Vagina (tissue), 2 donors: ENCODE measurements around the gene SMARCA4. TPM values are rescaled to one million over a fixed set of nuclear protein-coding genes. Genes with fewer than 3 reads are reported as not detected.

Source experiments
- DNase-seq, 2 donors: peaks; one replicate each; pipeline ENCODE4 v3.0.0-alpha.2; 2017; ENCODE audit errors: extremely low spot score in 2 of 2
- H3K27ac ChIP-seq: fragments of 200-600 bp; sonication (generic); one replicate; pipeline ENCODE4 v1.5.1; 2019
- H3K27me3 ChIP-seq: fragments of 200-600 bp; sonication (generic); one replicate; pipeline ENCODE4 v1.5.1; 2019
- H3K36me3 ChIP-seq, 2 donors: fragments of 200-600 bp; sonication (generic); one replicate each; pipeline ENCODE4 v1.5.1; 2017 to 2019
- H3K4me1 ChIP-seq: fragments of 200-600 bp; sonication (generic); one replicate; pipeline ENCODE4 v1.5.1; 2019
- H3K4me3 ChIP-seq, 2 donors: fragments of 200-600 bp; sonication (generic); 1 replicate in 1 of 2; 2 replicates in 1 of 2; pipeline ENCODE4 v1.5.1; 2016 to 2019
- H3K9me3 ChIP-seq: fragments of 200-600 bp; sonication (generic); one replicate; pipeline ENCODE4 v1.5.1; 2019
- CTCF ChIP-seq, 3 experiments: fragments of 450-650 bp in 2 of 3; fragments of 200-600 bp in 1 of 3; sonication (generic) in 1 of 3; IDR thresholded peaks; one replicate each; pipeline ENCODE4 v1.5.1; 2017 to 2019; ENCODE audit warnings: antibody characterized with exemption in 3 of 3, mild to moderate bottlenecking in 2 of 3, moderate library complexity in 2 of 3
- POLR2A ChIP-seq, 2 donors: fragments of 450-650 bp; IDR thresholded peaks; one replicate each; pipeline ENCODE4 v1.6.1; 2017; ENCODE audit warnings: antibody characterized with exemption in 2 of 2, mild to moderate bottlenecking in 2 of 2, moderate library complexity in 2 of 2
- POLR2AphosphoS5 ChIP-seq, 2 donors: sonication (generic); formaldehyde crosslinking; IDR thresholded peaks; one replicate each; pipeline ENCODE4 v1.9.0; 2017; ENCODE audit warnings: antibody characterized with exemption in 2 of 2, mild to moderate bottlenecking in 2 of 2, low read depth in 1 of 2; ENCODE audit not compliant: insufficient read depth in 1 of 2
- intact Hi-C: fragments of 100-400 bp; cut with DNase I; formaldehyde crosslinking; loops from one replicate; pipeline ENCODE4 v1.15.1; 2023
- total RNA-seq: library from RNA; depleted of rRNA; stranded (reverse); fragments of >200 nt; gene quantifications from one replicate; pipeline ENCODE4 v1.2.3, GENCODE V29; 2016

SMARCA4 gene
- total RNA-seq, 1 donor from 2014 or later = 90.4 TPM

- no peaks in the 10 kb centered on the region for H3K27me3 ChIP-seq
- H3K9me3 ChIP-seq = no peaks in the 10 kb centered on the region
- intact Hi-C loops = no loop called here
- no peak overlapping the region for H3K4me3 ChIP-seq
- H3K4me1 ChIP-seq = no peaks in the 10 kb centered on the region
- no peak for DNase-seq
- TF ChIP-seq POLR2AphosphoS5 (IDR thresholded peaks at IDR 0.05; ENCODE audit: insufficient read depth in 1 of 2, low read depth in 1 of 2) = no peak
- no peak for TF ChIP-seq CTCF (IDR thresholded peaks at IDR 0.05)
- no peak for TF ChIP-seq POLR2A (IDR thresholded peaks at IDR 0.05)
- peaks cover 0 to 75% of the 10 kb centered on the region in 2 donors for H3K36me3 ChIP-seq
- H3K27ac ChIP-seq = no peak overlapping the region
Measured at GRCh38 chr19:10986301-10987127, 25.7 kb downstream of the SMARCA4 start.

GRCh38 chr19:10987571-10988297 lies 26.9 kb downstream of the SMARCA4 start:
- no peaks in the 10 kb centered on the region for H3K27me3 ChIP-seq
- no peaks in the 10 kb centered on the region for H3K9me3 ChIP-seq
- intact Hi-C loops = no loop called here
- no peak overlapping the region for H3K27ac ChIP-seq
- DNase-seq = no peak
- peaks cover 0 to 85% of the 10 kb centered on the region in 2 donors for H3K36me3 ChIP-seq
- H3K4me1 ChIP-seq = no peaks in the 10 kb centered on the region
- no peak overlapping the region for H3K4me3 ChIP-seq
- TF ChIP-seq POLR2A (IDR thresholded peaks at IDR 0.05) = no peak

GRCh38 chr19:10988380-10988779 lies 27.6 kb downstream of the SMARCA4 start:
- peaks cover 0 to 92% of the 10 kb centered on the region in 2 donors for H3K36me3 ChIP-seq
- H3K9me3 ChIP-seq = no peaks in the 10 kb centered on the region
- no peak for TF ChIP-seq POLR2A (IDR thresholded peaks at IDR 0.05)
- TF ChIP-seq POLR2AphosphoS5 (IDR thresholded peaks at IDR 0.05; ENCODE audit: insufficient read depth in 1 of 2, low read depth in 1 of 2) = no peak
- no peak for TF ChIP-seq CTCF (IDR thresholded peaks at IDR 0.05)
- no peaks in the 10 kb centered on the region for H3K4me1 ChIP-seq
- no peaks in the 10 kb centered on the region for H3K27me3 ChIP-seq
- intact Hi-C loops = no loop called here
- DNase-seq = no peak
- no peak overlapping the region for H3K4me3 ChIP-seq
- no peak overlapping the region for H3K27ac ChIP-seq

GRCh38 chr19:10988921-10989320 lies 28.1 kb downstream of the SMARCA4 start:
- H3K36me3 ChIP-seq = peaks cover 0 to 96% of the 10 kb centered on the region in 2 donors
- no peak overlapping the region for H3K27ac ChIP-seq
- H3K27me3 ChIP-seq = no peaks in the 10 kb centered on the region
- no peaks in the 10 kb centered on the region for H3K4me1 ChIP-seq
- TF ChIP-seq CTCF (IDR thresholded peaks at IDR 0.05) = no peak
- no peak for TF ChIP-seq POLR2A (IDR thresholded peaks at IDR 0.05)
- no peak for TF ChIP-seq POLR2AphosphoS5 (IDR thresholded peaks at IDR 0.05; ENCODE audit: insufficient read depth in 1 of 2, low read depth in 1 of 2)
- H3K4me3 ChIP-seq = no peak overlapping the region
- H3K9me3 ChIP-seq = no peaks in the 10 kb centered on the region
- intact Hi-C loops = no loop called here
- DNase-seq = no peak

- no peak overlapping the region for H3K27ac ChIP-seq
- no peak for DNase-seq
- no peak for TF ChIP-seq CTCF (IDR thresholded peaks at IDR 0.05)
- TF ChIP-seq POLR2A (IDR thresholded peaks at IDR 0.05) = no peak
- TF ChIP-seq POLR2AphosphoS5 (IDR thresholded peaks at IDR 0.05; ENCODE audit: insufficient read depth in 1 of 2, low read depth in 1 of 2) = no peak
- no peaks in the 10 kb centered on the region for H3K4me1 ChIP-seq
- peaks cover 0 to 94% of the 10 kb centered on the region in 2 donors for H3K36me3 ChIP-seq
- no peaks in the 10 kb centered on the region for H3K27me3 ChIP-seq
- no peak overlapping the region for H3K4me3 ChIP-seq
- intact Hi-C loops = no loop called here
- H3K9me3 ChIP-seq = no peaks in the 10 kb centered on the region
Measured at GRCh38 chr19:10991076-10991475, 30.2 kb downstream of the SMARCA4 start.
